ENCODE measurements around the gene TSHR. TPM values are rescaled to one million over a fixed set of nuclear protein-coding genes. Genes with fewer than 3 reads are reported as not detected.
"Not testable (repeated sequence)": the region's sequence is repeated elsewhere in the genome, so short reads cannot be mapped to it uniquely, and the experiment has no call there.

TSHR gene
- total RNA-seq, 2 experiments from 2014 or later: not detected

GRCh38 chr14:81113176-81113575 is 157.8 kb downstream of the TSHR start:
- H3K27ac ChIP-seq (ENCODE audit: low read depth in 1 of 2, low read length in 2 of 2): no peak overlapping the region
- Mint-ChIP-seq H3K9me3 (no peaks in the 10 kb centered on the region), H3K27me3 (no peaks in the 10 kb centered on the region), H3K36me3 (ENCODE audit: low read depth) (no peaks in the 10 kb centered on the region), H3K4me1 (ENCODE audit: low read depth) (no peaks in the 10 kb centered on the region), H3K27ac (no peak overlapping the region), H3K4me3 (no peak overlapping the region)
- DNase-seq (no peak), ATAC-seq (ENCODE audit: poor library complexity) (no peak)
- POLR2A ChIA-PET: no interaction called here
- no peaks in the 10 kb centered on the region for H3K9me3 ChIP-seq (ENCODE audit: control insufficient read depth in 1 of 2, insufficient read depth in 1 of 2, low read length in 2 of 2)
- no peaks in the 10 kb centered on the region for H3K27me3 ChIP-seq (ENCODE audit: control insufficient read depth in 1 of 2, insufficient read depth in 2 of 2, low read length in 2 of 2)
- no peaks in the 10 kb centered on the region for H3K4me1 ChIP-seq (ENCODE audit: insufficient read depth, low read length)
- CTCF ChIA-PET: no interaction called here
- H3K36me3 ChIP-seq (ENCODE audit: insufficient read depth, low read length): no peaks in the 10 kb centered on the region
- intact Hi-C loops (cut with DNase I, micrococcal nuclease): no loop called here
- H3K4me3 ChIP-seq (ENCODE audit: low read length): no peak overlapping the region
- TF ChIP-seq CTCF (IDR thresholded peaks at IDR 0.05): no peak

GRCh38 chr14:81113945-81114820 is 158.8 kb downstream of the TSHR start:
- intact Hi-C loops (cut with DNase I, micrococcal nuclease); H3K4me1 Mint-ChIP-seq (ENCODE audit: low read depth); H3K4me3 ChIP-seq (ENCODE audit: low read length); H3K27me3 Mint-ChIP-seq; H3K4me3 Mint-ChIP-seq; H3K27me3 ChIP-seq (ENCODE audit: control insufficient read depth in 1 of 2, insufficient read depth in 2 of 2, low read length in 2 of 2); H3K4me1 ChIP-seq (ENCODE audit: insufficient read depth, low read length); H3K9me3 Mint-ChIP-seq; DNase-seq; H3K36me3 Mint-ChIP-seq (ENCODE audit: low read depth); ATAC-seq (ENCODE audit: poor library complexity); CTCF ChIA-PET; H3K9me3 ChIP-seq (ENCODE audit: control insufficient read depth in 1 of 2, insufficient read depth in 1 of 2, low read length in 2 of 2); H3K27ac Mint-ChIP-seq; H3K27ac ChIP-seq (ENCODE audit: low read depth in 1 of 2, low read length in 2 of 2); H3K36me3 ChIP-seq (ENCODE audit: insufficient read depth, low read length); POLR2A ChIA-PET: not testable (repeated sequence)

GRCh38 chr14:81120501-81120900 is 165.1 kb downstream of the TSHR start:
- H3K4me1 Mint-ChIP-seq (ENCODE audit: low read depth): no peaks in the 10 kb centered on the region
- intact Hi-C loops (cut with DNase I, micrococcal nuclease): no loop called here
- ATAC-seq (ENCODE audit: poor library complexity) (no peak), DNase-seq (no peak)
- H3K4me3 Mint-ChIP-seq: no peak overlapping the region
- no peak overlapping the region for H3K27ac ChIP-seq (ENCODE audit: low read depth in 1 of 2, low read length in 2 of 2)
- H3K9me3 ChIP-seq (ENCODE audit: control insufficient read depth in 1 of 2, insufficient read depth in 1 of 2, low read length in 2 of 2): no peaks in the 10 kb centered on the region
- no peaks in the 10 kb centered on the region for H3K27me3 Mint-ChIP-seq
- H3K4me3 ChIP-seq (ENCODE audit: low read length): no peak overlapping the region
- H3K36me3 ChIP-seq (ENCODE audit: insufficient read depth, low read length): no peaks in the 10 kb centered on the region
- no peak for TF ChIP-seq CTCF (IDR thresholded peaks at IDR 0.05)
- ChIA-PET POLR2A (no interaction called here), CTCF (no interaction called here)
- no peaks in the 10 kb centered on the region for H3K36me3 Mint-ChIP-seq (ENCODE audit: low read depth)
- H3K9me3 Mint-ChIP-seq: no peaks in the 10 kb centered on the region
- no peaks in the 10 kb centered on the region for H3K4me1 ChIP-seq (ENCODE audit: insufficient read depth, low read length)
- H3K27me3 ChIP-seq (ENCODE audit: control insufficient read depth in 1 of 2, insufficient read depth in 2 of 2, low read length in 2 of 2): no peaks in the 10 kb centered on the region
- no peak overlapping the region for H3K27ac Mint-ChIP-seq

- TF ChIP-seq CTCF (IDR thresholded peaks at IDR 0.05): no peak
- Mint-ChIP-seq H3K27me3 (no peaks in the 10 kb centered on the region), H3K27ac (no peak overlapping the region), H3K9me3 (no peaks in the 10 kb centered on the region), H3K36me3 (ENCODE audit: low read depth) (no peaks in the 10 kb centered on the region), H3K4me3 (no peak overlapping the region), H3K4me1 (ENCODE audit: low read depth) (no peaks in the 10 kb centered on the region)
- ChIA-PET POLR2A (no interaction called here), CTCF (no interaction called here)
- no peak overlapping the region for H3K4me3 ChIP-seq (ENCODE audit: low read length)
- no peaks in the 10 kb centered on the region for H3K27me3 ChIP-seq (ENCODE audit: control insufficient read depth in 1 of 2, insufficient read depth in 2 of 2, low read length in 2 of 2)
- intact Hi-C loops (cut with DNase I, micrococcal nuclease): no loop called here
- H3K27ac ChIP-seq (ENCODE audit: low read depth in 1 of 2, low read length in 2 of 2): no peak overlapping the region
- H3K9me3 ChIP-seq (ENCODE audit: control insufficient read depth in 1 of 2, insufficient read depth in 1 of 2, low read length in 2 of 2): no peaks in the 10 kb centered on the region
- ATAC-seq (ENCODE audit: poor library complexity): no peak
- no peaks in the 10 kb centered on the region for H3K4me1 ChIP-seq (ENCODE audit: insufficient read depth, low read length)
- no peaks in the 10 kb centered on the region for H3K36me3 ChIP-seq (ENCODE audit: insufficient read depth, low read length)
- DNase-seq: no peak
Observed at GRCh38 chr14:81122326-81122725, 166.9 kb downstream of the TSHR start.

All from CD4-positive, alpha-beta T cell (primary cell).